Posterior vena cava (tissue), 2 donors: ENCODE results near the gene SNX10. TPM values are rescaled to one million over a fixed set of nuclear protein-coding genes. Genes with fewer than 3 reads are reported as not detected.

Source experiments
- DNase-seq: peaks from one replicate; pipeline ENCODE4 v3.0.0-alpha.2; 2020; ENCODE audit warnings: low spot score
- intact Hi-C, 2 donors: fragments of 100-400 bp; cut with DNase I; formaldehyde crosslinking; loops; one replicate each; pipeline versions ENCODE4 v1.14.1 to v1.14.2; 2022 to 2023
- total RNA-seq, 2 donors: library from RNA; stranded (reverse); fragmentation: NEBNext Ultra II Directional; extraction: Animal tissue kit (Norgen Biotek cat#: 25700); gene quantifications; one replicate each; pipeline ENCODE4 v1.2.1, GENCODE V29; 2021
- donor health status: DM: yes; HTN: yes; CAD: no.
- donor health status: DM: yes; HTN: yes; CAD: no.

The SNX10 gene
- total RNA-seq, 2 donors from 2014 or later = 4.0 to 6.5 TPM

DNA sequence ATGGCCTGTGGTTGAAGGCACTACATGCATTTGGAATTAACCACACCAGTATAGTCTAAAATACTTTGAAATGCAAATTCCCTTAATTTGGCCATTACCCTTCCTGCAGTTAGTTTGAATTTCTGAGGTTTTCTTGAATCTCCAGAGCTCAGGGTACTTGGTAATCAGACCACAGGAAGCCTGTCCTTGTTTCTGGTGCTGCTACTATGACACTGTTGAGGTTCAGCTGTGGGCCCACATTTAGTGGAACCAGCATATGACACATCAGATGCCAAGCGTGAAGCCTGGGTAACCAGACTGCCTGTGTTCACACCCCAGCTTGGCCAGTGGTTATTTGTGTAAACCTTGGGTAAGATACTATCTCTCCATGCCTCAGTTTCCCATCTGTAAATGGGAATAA lies 124.3 kb downstream of the SNX10 start:
- DNase-seq = no peak
- intact Hi-C loops = no loop called here

DNA sequence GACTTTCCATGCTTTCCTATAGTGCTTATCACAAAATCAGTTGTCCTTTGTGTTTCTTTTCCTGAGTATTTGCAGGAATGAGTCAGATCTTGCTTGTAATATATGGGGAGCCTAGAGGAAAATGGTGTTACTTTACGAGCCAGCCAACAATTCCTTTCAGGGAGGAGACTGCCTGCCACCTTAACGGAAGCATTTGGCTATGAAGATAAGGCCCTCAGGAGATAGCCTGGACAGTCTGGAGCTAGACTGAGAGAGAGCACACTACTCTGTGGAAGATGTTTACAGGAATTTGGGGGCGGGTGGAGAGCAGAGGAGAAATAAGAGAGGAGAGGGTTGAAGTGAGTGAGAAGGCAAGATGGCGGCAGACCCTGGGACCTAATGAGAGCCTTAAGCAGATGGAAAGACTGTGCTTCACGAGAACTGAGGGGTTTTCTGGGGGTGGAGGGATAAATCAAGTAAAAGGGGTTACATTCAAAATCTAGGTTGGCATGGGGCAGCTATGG lies 126.3 kb downstream of the SNX10 start:
- no peak for DNase-seq
- intact Hi-C loops = no loop called here

DNA sequence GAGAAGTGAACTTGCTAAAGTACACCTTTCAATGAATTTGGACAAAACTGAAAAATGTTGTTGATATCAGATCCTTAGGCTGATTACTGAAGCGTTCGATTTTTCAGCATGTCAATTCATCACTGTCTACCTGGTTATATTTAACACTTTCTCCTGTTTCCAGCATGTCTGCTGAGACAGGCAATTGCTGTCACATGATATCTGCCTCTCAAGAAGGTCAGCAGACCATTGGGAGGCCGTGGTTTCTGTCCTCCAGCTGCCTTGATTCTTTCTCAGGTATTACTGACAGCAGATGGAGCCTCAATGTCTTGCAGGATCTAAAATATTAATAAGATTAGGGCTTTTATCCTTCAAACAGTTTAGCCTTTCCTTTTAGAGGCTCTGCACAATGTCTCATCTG lies 127.5 kb downstream of the SNX10 start:
- intact Hi-C loops = no loop called here
- DNase-seq = no peak

DNA sequence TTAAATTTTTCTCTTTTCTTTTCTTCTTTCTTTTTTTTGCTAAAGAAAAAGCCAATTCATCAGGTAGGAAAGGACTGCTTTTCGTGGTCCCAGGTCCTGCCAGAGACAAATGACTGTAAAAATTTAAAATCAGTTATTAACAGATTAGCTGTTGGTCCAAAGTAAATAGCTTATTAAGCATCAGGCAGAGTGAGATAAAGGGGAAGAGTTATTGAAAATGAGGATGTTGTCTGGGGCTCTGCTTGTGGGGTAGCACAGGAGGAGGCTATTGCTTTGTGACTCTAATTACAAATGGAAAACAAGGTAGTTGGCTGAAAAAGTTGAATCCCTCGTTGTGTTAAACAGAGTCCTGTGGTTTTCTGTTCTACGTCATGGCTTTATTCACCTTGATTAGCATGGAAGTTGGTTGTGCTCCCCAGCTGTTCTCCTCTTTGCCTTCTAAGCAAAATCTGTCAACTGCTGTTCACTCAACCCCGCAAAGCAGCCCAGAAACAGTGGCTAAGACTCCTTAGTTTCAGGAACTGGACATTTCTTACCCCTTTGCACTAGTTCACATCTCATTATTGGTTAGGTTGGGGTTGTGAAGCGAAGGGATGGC lies 128.9 kb downstream of the SNX10 start:
- intact Hi-C loops = no loop called here
- DNase-seq = no peak

DNA sequence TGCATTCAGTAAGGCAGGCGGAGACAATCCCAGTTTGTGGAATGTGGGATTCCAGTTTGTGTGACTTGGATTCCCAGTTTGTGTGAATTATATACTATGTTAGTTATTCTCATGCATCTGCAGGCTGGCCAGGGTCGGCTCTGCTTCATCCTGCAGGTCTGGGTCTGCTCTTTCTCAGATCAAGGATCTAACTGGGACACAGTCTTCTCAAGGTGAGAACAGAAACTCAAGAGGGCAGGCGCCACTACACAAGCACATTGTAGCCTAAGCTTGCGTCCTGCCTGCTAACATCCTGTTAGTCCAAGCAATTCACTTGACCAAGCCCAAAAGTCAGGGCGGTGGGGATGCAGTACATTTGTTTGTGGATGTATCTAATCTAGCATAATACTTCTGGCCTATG lies 131.1 kb downstream of the SNX10 start:
- intact Hi-C loops = no loop called here
- no peak for DNase-seq

DNA sequence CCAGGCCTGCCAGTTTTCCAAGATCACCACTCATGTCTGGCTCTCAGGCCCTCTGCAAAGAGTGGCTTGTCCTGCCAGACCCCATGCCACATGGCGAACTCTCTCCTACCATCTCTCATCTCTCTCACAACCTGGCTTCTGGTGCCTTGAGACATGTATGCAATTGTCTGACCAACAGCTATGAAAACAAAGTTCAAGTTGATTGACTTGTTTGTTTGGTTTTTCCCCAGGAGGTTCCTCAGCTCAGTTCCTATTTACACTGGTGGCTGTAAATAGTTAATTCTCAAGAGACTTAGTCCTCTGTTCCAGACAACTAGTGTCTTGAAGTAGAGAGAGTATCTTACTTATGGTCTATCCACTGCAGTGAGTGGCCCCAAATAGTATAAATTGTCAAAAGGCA lies 131.8 kb downstream of the SNX10 start:
- DNase-seq = no peak
- intact Hi-C loops = no loop called here

Other genes starting within 250 kb of the SNX10 start
- 1 to 10 TPM; 1.8 to 2.0 TPM for gene NFE2L3, start 139.7 kb upstream of the SNX10 start, total RNA-seq
- gene HNRNPA2B1, start 91.1 kb upstream of the SNX10 start, total RNA-seq = 100 to 1,000 TPM; 269 to 275 TPM
- gene CBX3, start 90.1 kb upstream of the SNX10 start, total RNA-seq = 10 to 100 TPM; 74.2 to 94.8 TPM